ENCODE measurements around the gene PTPRK.

PTPRK gene

GRCh38 chr6:128171182-128171581, 349.2 kb downstream of the PTPRK start:
- no peak for DNase-seq

- no peak for DNase-seq
Observed at GRCh38 chr6:128168244-128168643, 352.2 kb downstream of the PTPRK start.

- no peak for DNase-seq
Observed at GRCh38 chr6:128167552-128167951, 352.8 kb downstream of the PTPRK start.

- no peak for DNase-seq
Observed at GRCh38 chr6:128164254-128164653, 356.1 kb downstream of the PTPRK start.

GRCh38 chr6:128162423-128162822, 358.0 kb downstream of the PTPRK start:
- DNase-seq, result no peak

- no peak for DNase-seq
Observed at GRCh38 chr6:128161839-128162238, 358.6 kb downstream of the PTPRK start.

GRCh38 chr6:128161263-128161662, 359.1 kb downstream of the PTPRK start:
- DNase-seq, result no peak

GRCh38 chr6:128158496-128158895, 361.9 kb downstream of the PTPRK start:
- no peak for DNase-seq

GRCh38 chr6:128156321-128157111, 363.9 kb downstream of the PTPRK start:
- DNase-seq, result no peak

GRCh38 chr6:128155826-128156225, 364.6 kb downstream of the PTPRK start:
- DNase-seq, result no peak

- no peak for DNase-seq
Observed at GRCh38 chr6:128152551-128152950, 367.8 kb downstream of the PTPRK start.

GRCh38 chr6:128150376-128150775, 370.0 kb downstream of the PTPRK start:
- no peak for DNase-seq

GRCh38 chr6:128149796-128150195, 370.6 kb downstream of the PTPRK start:
- DNase-seq, result no peak

GRCh38 chr6:128144320-128144719, 376.1 kb downstream of the PTPRK start:
- DNase-seq, result no peak

- DNase-seq, result no peak
Observed at GRCh38 chr6:128141932-128142331, 378.5 kb downstream of the PTPRK start.

- no peak for DNase-seq
Observed at GRCh38 chr6:128139519-128139918, 380.9 kb downstream of the PTPRK start.

- DNase-seq, result no peak
Observed at GRCh38 chr6:128138694-128139093, 381.7 kb downstream of the PTPRK start.

GRCh38 chr6:128135325-128135724, 385.1 kb downstream of the PTPRK start:
- no peak for DNase-seq

- DNase-seq, result no peak
Observed at GRCh38 chr6:128131566-128131965, 388.8 kb downstream of the PTPRK start.

- DNase-seq, result no peak
Observed at GRCh38 chr6:128131036-128131435, 389.4 kb downstream of the PTPRK start.

GRCh38 chr6:128129679-128130078, 390.7 kb downstream of the PTPRK start:
- no peak for DNase-seq

- DNase-seq, result no peak
Observed at GRCh38 chr6:128127650-128128049, 392.7 kb downstream of the PTPRK start.

- no peak for DNase-seq
Observed at GRCh38 chr6:128124713-128125112, 395.7 kb downstream of the PTPRK start.

GRCh38 chr6:128121610-128122009, 398.8 kb downstream of the PTPRK start:
- no peak for DNase-seq

- DNase-seq, result no peak
Observed at GRCh38 chr6:128121190-128121589, 399.2 kb downstream of the PTPRK start.

Measured in activated naive CD4-positive, alpha-beta T cell treated with Interleukin-2 at 50 U/mL for 16 hours (primary cell).